Suprapubic skin (tissue), 3 donors: ENCODE measurements around the gene CTNNA3.

Source experiments
- EP300 ChIP-seq: sonication (generic); formaldehyde crosslinking; IDR thresholded peaks from one replicate; pipeline ENCODE4 v1.6.1; 2017; ENCODE audit warnings: antibody characterized with exemption
- POLR2A ChIP-seq, 2 donors: fragments of 450-650 bp; IDR thresholded peaks; one replicate each; pipeline ENCODE4 v1.6.1; 2017; ENCODE audit warnings: antibody characterized with exemption in 2 of 2, mild to moderate bottlenecking in 2 of 2, moderate library complexity in 2 of 2
- TF ChIP-seq, protein P1 (sequence below), 2 donors: fragments of 200-600 bp in 1 of 2; fragments of 450-650 bp in 1 of 2; sonication (generic) in 1 of 2; IDR thresholded peaks; one replicate each; pipeline ENCODE4 v1.5.1; 2016 to 2019; ENCODE audit warnings: antibody characterized with exemption in 2 of 2, mild to moderate bottlenecking in 1 of 2, moderate library complexity in 1 of 2

DNA sequence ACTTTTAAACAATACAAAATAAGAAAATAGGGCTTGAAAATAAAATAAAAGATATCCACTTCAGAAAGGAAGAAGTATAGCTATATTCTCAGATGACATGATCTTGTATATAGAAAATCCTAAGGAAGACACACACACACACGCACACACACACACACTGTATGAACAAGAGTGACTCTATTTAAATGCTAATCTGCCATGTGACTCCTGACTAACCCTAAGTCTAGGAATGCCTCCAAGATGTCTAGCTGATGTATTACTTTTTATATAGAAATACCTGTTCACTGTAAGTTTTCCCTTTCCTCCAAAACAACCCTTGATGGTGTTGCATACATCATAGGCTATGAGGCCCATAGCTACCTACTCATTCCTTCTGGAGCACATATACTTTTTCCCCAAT is 943.3 kb downstream of the CTNNA3 start:
- no peak for TF ChIP-seq POLR2A (IDR thresholded peaks at IDR 0.05)
- TF ChIP-seq, protein P1, sequence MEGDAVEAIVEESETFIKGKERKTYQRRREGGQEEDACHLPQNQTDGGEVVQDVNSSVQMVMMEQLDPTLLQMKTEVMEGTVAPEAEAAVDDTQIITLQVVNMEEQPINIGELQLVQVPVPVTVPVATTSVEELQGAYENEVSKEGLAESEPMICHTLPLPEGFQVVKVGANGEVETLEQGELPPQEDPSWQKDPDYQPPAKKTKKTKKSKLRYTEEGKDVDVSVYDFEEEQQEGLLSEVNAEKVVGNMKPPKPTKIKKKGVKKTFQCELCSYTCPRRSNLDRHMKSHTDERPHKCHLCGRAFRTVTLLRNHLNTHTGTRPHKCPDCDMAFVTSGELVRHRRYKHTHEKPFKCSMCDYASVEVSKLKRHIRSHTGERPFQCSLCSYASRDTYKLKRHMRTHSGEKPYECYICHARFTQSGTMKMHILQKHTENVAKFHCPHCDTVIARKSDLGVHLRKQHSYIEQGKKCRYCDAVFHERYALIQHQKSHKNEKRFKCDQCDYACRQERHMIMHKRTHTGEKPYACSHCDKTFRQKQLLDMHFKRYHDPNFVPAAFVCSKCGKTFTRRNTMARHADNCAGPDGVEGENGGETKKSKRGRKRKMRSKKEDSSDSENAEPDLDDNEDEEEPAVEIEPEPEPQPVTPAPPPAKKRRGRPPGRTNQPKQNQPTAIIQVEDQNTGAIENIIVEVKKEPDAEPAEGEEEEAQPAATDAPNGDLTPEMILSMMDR (IDR thresholded peaks at IDR 0.05): no peak
- no peak for TF ChIP-seq EP300
